SJCRH30 (cell line): ENCODE data around the gene PIM3. TPM values are rescaled to one million over a fixed set of nuclear protein-coding genes. Genes with fewer than 3 reads are reported as not detected.

Source experiments
- DNase-seq, 2 experiments: peaks; one replicate each; pipeline ENCODE4 v3.0.0-alpha.2; 2015 to 2020
- H3K27ac ChIP-seq: fragments of 250-450 bp; sonication (Bioruptor Pico); 2 replicates; pipeline ENCODE4 v1.5.1; 2020; ENCODE audit warnings: mild to moderate bottlenecking, moderate library complexity
- H3K27me3 ChIP-seq: fragments of 250-450 bp; sonication (Bioruptor Pico); 2 replicates; pipeline ENCODE4 v1.5.1; 2020; ENCODE audit warnings: mild to moderate bottlenecking, moderate library complexity
- H3K36me3 ChIP-seq: fragments of 250-450 bp; sonication (Bioruptor Pico); 2 replicates; pipeline ENCODE4 v1.5.1; 2020; ENCODE audit warnings: mild to moderate bottlenecking, moderate library complexity
- H3K4me1 ChIP-seq: fragments of 250-450 bp; sonication (Bioruptor Pico); 2 replicates; pipeline ENCODE4 v1.5.1; 2020; ENCODE audit warnings: mild to moderate bottlenecking, moderate library complexity
- H3K4me3 ChIP-seq: fragments of 250-450 bp; sonication (Bioruptor Pico); 2 replicates; pipeline ENCODE4 v1.5.1; 2020; ENCODE audit warnings: mild to moderate bottlenecking, moderate library complexity
- H3K9me3 ChIP-seq: fragments of 250-450 bp; sonication (Bioruptor Pico); replicated peaks from 2 replicates; pipeline ENCODE4 v1.5.1; 2020; ENCODE audit warnings: mild to moderate bottlenecking, moderate library complexity
- total RNA-seq: library from RNA; depleted of rRNA; stranded (reverse); fragments of >200 nt; shearing (Covaris generic); gene quantifications from 2 replicates; pipeline ENCODE4 v1.2.3, GENCODE V29; 2014; rRNA removed

PIM3 gene
- total RNA-seq, 1 experiment from 2014 or later: 51.2 TPM

DNA sequence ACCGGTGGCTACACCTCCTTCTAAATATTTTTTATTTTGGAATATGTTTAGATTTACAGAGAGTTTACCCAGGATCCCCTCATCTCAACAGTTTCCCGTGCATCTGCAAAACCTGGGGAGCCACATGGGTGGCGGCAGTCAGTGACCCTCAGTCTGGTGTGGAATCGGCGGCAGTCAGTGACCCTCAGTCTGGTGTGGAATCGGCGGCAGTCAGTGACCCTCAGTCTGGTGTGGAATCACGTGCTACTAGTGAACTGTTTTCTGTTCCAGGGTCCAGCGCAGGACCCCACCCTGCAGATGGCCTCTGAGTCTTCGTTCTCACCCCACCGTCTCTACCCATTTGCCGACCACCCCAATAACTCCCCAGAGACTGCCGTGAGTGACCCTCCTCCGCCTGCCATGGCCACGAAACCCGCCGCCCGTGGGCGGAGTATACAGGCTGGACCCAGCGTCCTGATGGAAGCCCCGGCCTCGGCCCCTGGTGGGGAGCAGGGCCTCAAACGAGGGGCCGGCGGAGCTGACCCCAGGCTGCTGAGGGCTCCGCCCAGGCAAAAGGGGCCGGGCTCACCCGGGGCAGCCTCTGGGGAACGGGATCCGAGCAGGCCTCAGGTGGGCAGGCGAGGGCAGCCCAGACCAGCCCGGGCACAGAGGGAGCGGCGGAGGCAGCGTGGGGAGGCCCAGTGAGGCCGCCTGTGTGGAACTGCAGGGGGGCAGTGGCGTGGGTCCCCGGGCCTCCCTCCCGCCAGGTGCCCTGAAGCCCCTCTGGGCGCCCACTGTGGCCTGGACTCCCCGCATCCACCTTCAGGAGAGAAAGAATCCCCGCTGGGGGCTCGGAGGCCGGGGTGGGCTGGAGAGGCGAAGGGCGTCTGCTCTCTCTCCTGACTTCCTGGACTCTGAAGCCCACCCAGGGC lies 49.4 kb downstream of the PIM3 start:
- no peak overlapping the region for H3K27ac ChIP-seq
- H3K4me1 ChIP-seq: no peaks in the 10 kb centered on the region
- H3K9me3 ChIP-seq: no peaks in the 10 kb centered on the region; the same call in 1 of the 2 replicates
- H3K27me3 ChIP-seq: peaks cover 39% of the 10 kb centered on the region
- H3K4me3 ChIP-seq: no peak overlapping the region
- H3K36me3 ChIP-seq: no peaks in the 10 kb centered on the region
- peak in 1 of 2 experiments; percentile 3 for DNase-seq

DNA sequence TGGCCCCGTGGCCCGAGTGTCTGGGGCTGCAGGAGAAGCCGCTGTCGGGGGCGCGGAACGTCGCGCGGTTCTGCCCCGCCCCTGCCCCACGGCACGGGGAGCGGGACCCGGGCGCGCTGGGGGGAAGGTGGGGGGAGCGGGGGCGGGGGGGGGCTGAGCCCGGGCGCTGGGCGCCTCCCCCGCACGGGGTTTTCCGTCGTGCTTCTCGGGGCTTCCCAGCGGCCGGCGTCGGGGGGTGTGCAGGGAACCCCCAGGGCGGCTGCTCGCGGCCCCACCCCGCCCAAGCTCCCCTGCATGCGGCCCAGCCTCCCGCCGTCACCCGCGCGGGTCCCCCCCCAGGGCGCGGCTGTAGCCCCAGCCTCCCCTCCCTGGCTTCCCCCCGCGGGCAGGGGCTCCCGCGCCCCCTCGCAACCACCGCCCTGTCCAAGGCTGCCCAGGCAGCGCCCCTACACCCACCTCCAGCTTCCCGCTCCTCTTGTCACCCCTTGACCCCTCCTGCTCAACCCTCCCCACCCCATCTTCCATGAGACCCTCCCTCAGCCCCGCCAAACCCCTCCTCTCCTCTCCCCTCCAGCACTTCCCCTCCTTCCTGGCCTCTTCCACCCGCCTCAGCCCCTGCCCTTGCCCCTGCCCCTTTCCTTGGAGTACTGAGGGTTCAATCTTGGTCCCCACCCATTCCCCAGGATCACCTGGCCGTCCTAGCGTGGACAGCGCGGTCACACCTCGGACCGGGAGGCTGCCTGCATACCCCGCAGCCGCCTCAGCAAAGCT lies 50.3 kb downstream of the PIM3 start:
- DNase-seq: peak in 1 of 2 experiments; percentile 7

DNA sequence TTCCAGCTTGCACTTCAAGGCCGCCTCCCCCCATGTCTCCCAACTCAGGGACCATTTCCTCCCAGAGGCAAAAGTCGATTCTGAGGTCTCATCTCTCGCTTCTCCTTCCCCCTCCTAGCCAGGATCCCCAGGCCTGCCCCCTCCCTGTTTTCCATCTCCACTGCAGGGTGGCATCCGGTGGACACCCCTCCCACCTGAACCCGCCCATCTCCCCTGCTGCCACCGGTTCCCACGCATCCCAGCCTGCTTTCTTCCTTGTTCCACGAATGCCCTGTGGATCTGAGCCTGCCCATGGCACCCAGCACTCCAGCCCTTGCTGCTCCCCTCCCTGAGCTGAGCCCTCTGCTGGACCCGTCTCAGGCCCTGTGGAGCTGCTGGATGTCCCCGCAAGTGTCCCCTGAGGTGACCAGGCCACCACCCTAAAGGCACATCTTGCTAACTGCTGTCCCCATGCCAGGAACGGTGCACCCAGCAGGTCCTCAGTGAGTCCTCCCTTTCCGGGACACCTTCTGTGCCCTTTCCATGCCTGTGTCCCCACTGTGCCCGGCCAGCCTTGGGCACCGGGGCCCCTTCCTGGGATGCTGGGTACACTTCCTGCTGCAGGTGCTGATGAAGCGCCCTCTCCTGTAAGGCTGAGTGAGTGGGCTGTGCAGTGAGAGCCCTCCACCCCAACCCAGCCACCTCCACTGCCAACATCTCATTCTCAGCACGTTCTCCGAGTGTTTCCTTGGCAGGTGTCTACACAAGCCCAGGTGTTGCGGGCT lies 51.1 kb downstream of the PIM3 start:
- Histone ChIP-seq H3K36me3 (no peaks in the 10 kb centered on the region), H3K9me3 (no peaks in the 10 kb centered on the region; the same call in 1 of the 2 replicates), H3K27ac (no peak overlapping the region), H3K27me3 (peaks cover 35% of the 10 kb centered on the region), H3K4me3 (no peak overlapping the region), H3K4me1 (no peaks in the 10 kb centered on the region)
- peak in 1 of 2 experiments; percentile 7 for DNase-seq

More for the DNA sequence above, 50.3 kb downstream of the PIM3 start:
- H3K4me3 ChIP-seq: no peak overlapping the region
- H3K27ac ChIP-seq: no peak overlapping the region
- no peaks in the 10 kb centered on the region for H3K36me3 ChIP-seq
- H3K9me3 ChIP-seq: no peaks in the 10 kb centered on the region; the same call in 1 of the 2 replicates
- no peaks in the 10 kb centered on the region for H3K4me1 ChIP-seq
- peaks cover 35% of the 10 kb centered on the region for H3K27me3 ChIP-seq

DNA sequence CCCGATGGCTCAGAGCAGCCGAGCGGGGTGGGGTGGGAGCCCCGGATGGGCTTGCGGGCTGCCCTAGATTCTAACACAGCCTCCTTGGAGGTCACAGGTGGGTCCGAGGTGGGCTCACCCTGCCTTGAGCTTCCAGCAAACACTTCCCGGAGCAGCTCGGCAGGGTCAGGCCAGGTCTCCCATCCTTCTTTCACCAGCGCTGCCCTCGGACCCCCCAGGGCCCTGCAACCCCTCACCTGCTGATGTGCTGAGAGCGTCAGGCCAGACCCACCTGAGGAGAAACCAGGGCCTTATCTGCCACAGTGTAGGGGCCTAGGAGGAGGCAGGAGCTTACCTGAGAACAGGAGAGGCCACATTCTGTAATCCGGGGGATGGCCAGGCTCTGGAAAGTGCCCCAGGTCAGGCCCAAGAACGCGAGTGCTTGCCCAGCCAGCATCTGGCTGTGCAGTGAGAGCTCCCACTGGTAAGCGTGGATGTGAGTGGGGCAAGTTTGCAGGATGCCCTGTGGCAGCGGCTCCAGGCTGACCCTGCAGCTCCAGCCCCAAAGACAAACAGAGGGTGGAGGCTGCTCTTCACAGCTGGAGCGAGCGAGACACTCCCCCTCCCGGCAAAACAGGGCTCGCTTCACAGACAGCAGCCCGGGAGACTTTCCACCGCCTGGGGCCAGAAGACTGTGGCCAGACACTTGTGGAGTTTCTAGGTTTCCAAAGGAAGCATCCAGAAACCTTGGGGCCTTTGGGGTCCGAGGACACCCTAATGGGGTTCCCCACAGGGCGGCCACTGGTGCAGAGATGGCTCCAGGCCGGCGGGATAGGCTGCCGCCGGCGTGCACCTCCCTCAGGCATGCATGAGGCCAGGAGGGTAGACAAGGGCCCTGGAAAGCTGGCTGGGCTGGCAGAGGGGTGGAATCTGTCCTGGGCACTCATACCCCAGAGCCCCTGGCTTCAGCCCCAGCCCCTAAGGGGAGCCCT lies 51.9 kb downstream of the PIM3 start, which contains the start of gene IL17REL:
Gene IL17REL (minus strand): TSS at position 555 of the 971 bp plus-strand sequence. CDS start 119 bp downstream, at position 436.
- Histone ChIP-seq H3K27ac (no peak within 1 kb of the TSS), H3K4me3 (no peak within 1 kb of the TSS), H3K4me1 (no peaks in the 10 kb centered on the region), H3K27me3 (peaks cover 31% of the 10 kb centered on the region), H3K9me3 (no peaks in the 10 kb centered on the region; the same call in 1 of the 2 replicates), H3K36me3 (no peaks in the 10 kb centered on the region)
- peak in 1 of 2 experiments; percentile 10 for DNase-seq

Other genes starting within 250 kb of the PIM3 start
- gene BRD1, start 132.9 kb upstream of the PIM3 start, total RNA-seq: 41.0 and 44.7 TPM in 2 replicates
- 48.7 and 53.2 TPM in 2 replicates for gene ZBED4, start 106.9 kb upstream of the PIM3 start, total RNA-seq
- gene ALG12, start 42.3 kb upstream of the PIM3 start, total RNA-seq: 24.2 and 24.3 TPM in 2 replicates
- 37.6 and 39.7 TPM in 2 replicates for gene CRELD2, start 42.1 kb upstream of the PIM3 start, total RNA-seq
- gene IL17REL, start 52.0 kb downstream of the PIM3 start, total RNA-seq: not detected in 2 replicates
- gene TTLL8, start 97.5 kb downstream of the PIM3 start, total RNA-seq: not detected in 2 replicates
- 0.04 and 0.18 TPM in 2 replicates for gene MLC1, start 124.7 kb downstream of the PIM3 start, total RNA-seq
- not detected in 2 replicates for gene MOV10L1, start 129.2 kb downstream of the PIM3 start, total RNA-seq
- not detected in 2 replicates for gene PANX2, start 210.0 kb downstream of the PIM3 start, total RNA-seq
- 38.7 and 39.1 TPM in 2 replicates for gene TRABD, start 225.1 kb downstream of the PIM3 start, total RNA-seq
- gene SELENOO, start 240.2 kb downstream of the PIM3 start, total RNA-seq: 15.4 and 16.4 TPM in 2 replicates